Mesendoderm (in vitro differentiated cells): ENCODE data around the gene ALK.
"Not testable (repeated sequence)": the region's sequence is repeated elsewhere in the genome, so short reads cannot be mapped to it uniquely, and the experiment has no call there.

Experiments
- DNase-seq: peaks from one replicate; pipeline ENCODE4 v3.0.0; 2013
- H2AK5ac ChIP-seq: 2 replicates; pipeline ENCODE4 v1.6.1; 2013; ENCODE audit warnings: low read length, inconsistent platforms
- H2BK120ac ChIP-seq: 2 replicates; pipeline ENCODE4 v1.6.1; 2013; ENCODE audit warnings: low read depth, mild to moderate bottlenecking, low read length, moderate library complexity, mixed read lengths
- H2BK15ac ChIP-seq: replicated peaks from 2 replicates; pipeline ENCODE4 v1.6.1; 2013; ENCODE audit warnings: low read depth, mild to moderate bottlenecking, moderate library complexity
- H2BK5ac ChIP-seq: 2 replicates; pipeline ENCODE4 v1.6.1; 2013; ENCODE audit warnings: low read length, inconsistent platforms
- H3K18ac ChIP-seq: 2 replicates; pipeline ENCODE4 v1.6.1; 2013; ENCODE audit warnings: mild to moderate bottlenecking, low read length, mixed read lengths
- H3K23ac ChIP-seq: one replicate; pipeline ENCODE4 v1.6.1; 2013; ENCODE audit warnings: low read length
- H3K27ac ChIP-seq: 2 replicates; pipeline ENCODE4 v1.5.1; 2013; ENCODE audit warnings: low read depth, mild to moderate bottlenecking, inconsistent platforms, low read length, moderate library complexity
- H3K27me3 ChIP-seq: 2 replicates; pipeline ENCODE4 v1.6.1; 2013; ENCODE audit warnings: low read length, control low read depth, mild to moderate bottlenecking, inconsistent platforms; ENCODE audit not compliant: insufficient read depth, poor library complexity
- H3K36me3 ChIP-seq: 2 replicates; pipeline ENCODE4 v1.6.1; 2013; ENCODE audit warnings: low read length, inconsistent platforms; ENCODE audit not compliant: control insufficient read depth, insufficient read depth
- H3K4ac ChIP-seq: one replicate; pipeline ENCODE4 v1.6.1; 2013; ENCODE audit warnings: low read depth, mild to moderate bottlenecking, low read length, moderate library complexity
- H3K4me1 ChIP-seq: 2 replicates; pipeline ENCODE4 v1.6.1; 2013; ENCODE audit warnings: low read depth, low read length, inconsistent platforms; ENCODE audit not compliant: control insufficient read depth
- H3K4me2 ChIP-seq: 2 replicates; pipeline ENCODE4 v1.6.1; 2013; ENCODE audit warnings: low read length
- H3K4me3 ChIP-seq: 2 replicates; pipeline ENCODE4 v1.5.1; 2013; ENCODE audit warnings: mild to moderate bottlenecking, low read length
- H3K56ac ChIP-seq: one replicate; pipeline ENCODE4 v1.6.1; 2013; ENCODE audit warnings: low read length
- H3K79me1 ChIP-seq: 2 replicates; pipeline ENCODE4 v1.6.1; 2013; ENCODE audit warnings: low read length, inconsistent platforms
- H3K79me2 ChIP-seq: 2 replicates; pipeline ENCODE4 v1.6.1; 2013; ENCODE audit warnings: mild to moderate bottlenecking, low read length; ENCODE audit not compliant: control insufficient read depth, insufficient read depth
- H3K9ac ChIP-seq: 2 replicates; pipeline ENCODE4 v1.6.1; 2013; ENCODE audit warnings: low read length, inconsistent platforms
- H4K5ac ChIP-seq: one replicate; pipeline ENCODE4 v1.6.1; 2013; ENCODE audit warnings: low read length
- H4K8ac ChIP-seq: one replicate; pipeline ENCODE4 v1.6.1; 2013; ENCODE audit warnings: low read depth, mild to moderate bottlenecking, control low read depth, low read length, moderate library complexity
- WGBS: extraction: QIAGEN DNeasy Blood & Tissue Kit; methylation state at CpG from one replicate; pipeline ENCODE4 v1.1.7; 2013; ENCODE audit warnings: low lambda C conversion rate, missing lambda C conversion rate; ENCODE audit not compliant: insufficient coverage; ENCODE audit errors: extremely low coverage; 5-methylcytosine and 5-hydroxymethylcytosine counted together

Gene ALK

GRCh38 chr2:29246383-29247300, 674.7 kb downstream of the ALK start:
- H4K8ac ChIP-seq = no peak overlapping the region
- no peak overlapping the region for H2BK15ac ChIP-seq
- no CpG with 5 or more reads among the region's 36 CpGs for WGBS
- no peaks in the 10 kb centered on the region for H3K4me1 ChIP-seq
- H3K27me3 ChIP-seq = no peaks in the 10 kb centered on the region
- H3K56ac ChIP-seq = no peak overlapping the region
- H3K18ac ChIP-seq = no peak overlapping the region
- no peak overlapping the region for H3K4ac ChIP-seq
- no peak overlapping the region for H3K4me3 ChIP-seq
- no peak for DNase-seq
- H3K23ac ChIP-seq = no peak overlapping the region
- no peak overlapping the region for H3K27ac ChIP-seq
- no peak overlapping the region for H4K5ac ChIP-seq
- H2BK5ac ChIP-seq = no peak overlapping the region
- no peak overlapping the region for H2AK5ac ChIP-seq
- H3K79me1 ChIP-seq = no peaks in the 10 kb centered on the region
- no peak overlapping the region for H2BK120ac ChIP-seq
- no peaks in the 10 kb centered on the region for H3K79me2 ChIP-seq
- no peak overlapping the region for H3K4me2 ChIP-seq
- H3K9ac ChIP-seq = no peak overlapping the region
- H3K36me3 ChIP-seq = no peaks in the 10 kb centered on the region

GRCh38 chr2:29245742-29246382, 675.5 kb downstream of the ALK start:
- Histone ChIP-seq H4K5ac (no peak overlapping the region), H3K18ac (no peak overlapping the region), H2BK120ac (no peak overlapping the region), H3K23ac (no peak overlapping the region), H3K4me2 (no peak overlapping the region), H3K27ac (no peak overlapping the region), H4K8ac (no peak overlapping the region), H3K27me3 (no peaks in the 10 kb centered on the region), H2BK15ac (no peak overlapping the region), H3K9ac (no peak overlapping the region), H3K36me3 (no peaks in the 10 kb centered on the region), H3K4me3 (no peak overlapping the region), H3K79me1 (no peaks in the 10 kb centered on the region), H2BK5ac (no peak overlapping the region), H2AK5ac (no peak overlapping the region), H3K4me1 (no peaks in the 10 kb centered on the region), H3K4ac (no peak overlapping the region), H3K56ac (no peak overlapping the region), H3K79me2 (no peaks in the 10 kb centered on the region)
- no peak for DNase-seq
- no CpG with 5 or more reads among the region's 10 CpGs for WGBS

- H3K27me3 ChIP-seq, H3K79me1 ChIP-seq, H3K27ac ChIP-seq, H3K4ac ChIP-seq, H3K23ac ChIP-seq, H4K5ac ChIP-seq, H3K79me2 ChIP-seq, H3K56ac ChIP-seq, H3K36me3 ChIP-seq, H2AK5ac ChIP-seq, H2BK15ac ChIP-seq, H4K8ac ChIP-seq, H3K4me3 ChIP-seq, H3K9ac ChIP-seq, H3K4me1 ChIP-seq, H3K18ac ChIP-seq, H2BK120ac ChIP-seq, H2BK5ac ChIP-seq, H3K4me2 ChIP-seq, DNase-seq: not testable (repeated sequence)
- no CpG with 5 or more reads among the region's 3 CpGs for WGBS
Observed at GRCh38 chr2:29245035-29245741, 676.2 kb downstream of the ALK start.

- Histone ChIP-seq H3K56ac (no peak overlapping the region), H4K8ac (no peak overlapping the region)
- WGBS = no CpG with 5 or more reads among the region's 9 CpGs
Observed at GRCh38 chr2:29242621-29243375, 678.6 kb downstream of the ALK start.

GRCh38 chr2:29241955-29242565, 679.3 kb downstream of the ALK start:
- no peaks in the 10 kb centered on the region for H3K36me3 ChIP-seq
- H4K5ac ChIP-seq = no peak overlapping the region
- H3K23ac ChIP-seq = no peak overlapping the region
- H2BK120ac ChIP-seq = no peak overlapping the region
- H3K79me1 ChIP-seq = no peaks in the 10 kb centered on the region
- H3K27ac ChIP-seq = no peak overlapping the region
- no peaks in the 10 kb centered on the region for H3K27me3 ChIP-seq
- no peak overlapping the region for H3K56ac ChIP-seq
- no CpG with 5 or more reads among the region's 6 CpGs for WGBS
- H3K4me3 ChIP-seq = no peak overlapping the region
- no peak overlapping the region for H3K4ac ChIP-seq
- no peak overlapping the region for H3K9ac ChIP-seq
- no peak overlapping the region for H3K4me2 ChIP-seq
- H2BK5ac ChIP-seq = no peak overlapping the region
- no peak for DNase-seq
- H3K18ac ChIP-seq = no peak overlapping the region
- no peak overlapping the region for H2AK5ac ChIP-seq
- H3K79me2 ChIP-seq = no peaks in the 10 kb centered on the region
- H4K8ac ChIP-seq = no peak overlapping the region
- H2BK15ac ChIP-seq = no peak overlapping the region
- H3K4me1 ChIP-seq = no peaks in the 10 kb centered on the region

More at GRCh38 chr2:29242621-29243375, 678.6 kb downstream of the ALK start:
- H3K4ac ChIP-seq = no peak overlapping the region
- H2BK5ac ChIP-seq = no peak overlapping the region
- no peak overlapping the region for H3K23ac ChIP-seq
- H2BK120ac ChIP-seq = no peak overlapping the region
- no peaks in the 10 kb centered on the region for H3K4me1 ChIP-seq
- H3K79me2 ChIP-seq = no peaks in the 10 kb centered on the region
- no peak overlapping the region for H4K5ac ChIP-seq
- H3K4me2 ChIP-seq = no peak overlapping the region
- H3K9ac ChIP-seq = no peak overlapping the region
- DNase-seq = no peak
- H3K27me3 ChIP-seq = no peaks in the 10 kb centered on the region
- no peaks in the 10 kb centered on the region for H3K79me1 ChIP-seq
- no peak overlapping the region for H3K27ac ChIP-seq
- H2AK5ac ChIP-seq = no peak overlapping the region
- no peak overlapping the region for H2BK15ac ChIP-seq
- no peak overlapping the region for H3K4me3 ChIP-seq
- no peaks in the 10 kb centered on the region for H3K36me3 ChIP-seq
- H3K18ac ChIP-seq = no peak overlapping the region
